CD4-positive, alpha-beta T cell (primary cell): Measurements from ENCODE around the gene PPM1H. TPM values are rescaled to one million over a fixed set of nuclear protein-coding genes. Genes with fewer than 3 reads are reported as not detected.

Experiments
- ATAC-seq: fragments of 200-7000 bp; cut with Tn5 transposase; one replicate; pipeline ENCODE4 v1.10.0; 2022; ENCODE audit warnings: mild to moderate bottlenecking; ENCODE audit not compliant: poor library complexity
- CTCF ChIA-PET: fragments of 350-600 bp; sonication (Branson Sonifier 250); formaldehyde crosslinking; loops from one replicate; lab custom pipeline; 2021; ENCODE audit warnings: antibody characterized with exemption, inconsistent platforms; lab: Charles Lee
- POLR2A ChIA-PET: fragments of 350-600 bp; sonication (Branson Sonifier 250); formaldehyde crosslinking; loops from one replicate; lab custom pipeline; 2021; ENCODE audit warnings: antibody characterized with exemption, inconsistent platforms; lab: Charles Lee
- DNase-seq, 14 experiments: peaks; one replicate each; pipeline ENCODE4 v3.0.0-alpha.2; 2013 to 2020; ENCODE audit warnings: mixed read lengths in 2 of 14
- H3K27ac ChIP-seq, 2 donors: one replicate each; pipeline versions ENCODE4 v1.5.1 to v1.7.0; 2013; ENCODE audit warnings: low read length in 2 of 2, low read depth in 1 of 2, mild to moderate bottlenecking in 1 of 2
- H3K27me3 ChIP-seq, 2 experiments: 1 replicate in 1 of 2; 2 replicates in 1 of 2; pipeline versions ENCODE4 v1.6.1 to v1.7.0; 2013; ENCODE audit warnings: low read length in 2 of 2, control low read depth in 1 of 2, mild to moderate bottlenecking in 1 of 2, moderate library complexity in 1 of 2; ENCODE audit not compliant: insufficient read depth in 2 of 2, control insufficient read depth in 1 of 2
- H3K36me3 ChIP-seq: one replicate; pipeline ENCODE4 v1.6.1; 2013; ENCODE audit warnings: low read length, control low read depth; ENCODE audit not compliant: insufficient read depth
- H3K4me1 ChIP-seq: one replicate; pipeline ENCODE4 v1.6.1; 2013; ENCODE audit warnings: low read length, control low read depth; ENCODE audit not compliant: insufficient read depth
- H3K4me3 ChIP-seq: one replicate; pipeline ENCODE4 v1.5.1; 2013; ENCODE audit warnings: mild to moderate bottlenecking, low read length, moderate library complexity
- H3K9me3 ChIP-seq, 2 experiments: 1 replicate in 1 of 2; 2 replicates in 1 of 2; pipeline versions ENCODE4 v1.6.1 to v1.7.0; 2013; ENCODE audit warnings: low read length in 2 of 2, mild to moderate bottlenecking in 2 of 2, control low read depth in 1 of 2, moderate library complexity in 1 of 2; ENCODE audit not compliant: control insufficient read depth in 1 of 2, insufficient read depth in 1 of 2
- H3K27ac Mint-ChIP-seq: one replicate; pipeline ENCODE4 v1.8.0; 2020; ENCODE audit warnings: mixed read lengths
- H3K27me3 Mint-ChIP-seq: one replicate; pipeline ENCODE4 v1.8.0; 2021; ENCODE audit warnings: mixed read lengths
- H3K36me3 Mint-ChIP-seq: one replicate; pipeline ENCODE4 v1.8.0; 2021; ENCODE audit warnings: low read depth, mixed read lengths
- H3K4me1 Mint-ChIP-seq: one replicate; pipeline ENCODE4 v1.8.0; 2021; ENCODE audit warnings: low read depth, mixed read lengths
- H3K4me3 Mint-ChIP-seq: one replicate; pipeline ENCODE4 v1.8.0; 2020; ENCODE audit warnings: mild to moderate bottlenecking, mixed read lengths
- H3K9me3 Mint-ChIP-seq: one replicate; pipeline ENCODE4 v1.8.0; 2020; ENCODE audit warnings: mixed read lengths
- CTCF ChIP-seq: fragments of 200-600 bp; IDR thresholded peaks from one replicate; pipeline ENCODE4 v1.8.0; 2022; ENCODE audit warnings: antibody characterized with exemption, mild to moderate bottlenecking
- intact Hi-C, 2 experiments: fragments of 100-400 bp; cut with DNase I in 1 of 2; cut with micrococcal nuclease in 1 of 2; formaldehyde crosslinking; loops; one replicate each; pipeline versions ENCODE4 v1.15.1 to v1.9.0; 2023 to 2025; cut with DNase I, micrococcal nuclease
- total RNA-seq, 174 experiments: library from RNA in 2 of 174; stranded (reverse) in 2 of 174; gene quantifications; one replicate each; pipeline ENCODE4 v1.2.3 and lab custom pipeline; 2021 to 2026

Gene PPM1H
- total RNA-seq, 2 experiments from 2014 or later: not detected

- no peaks in the 10 kb centered on the region for H3K9me3 ChIP-seq
- DNase-seq (no peak), ATAC-seq (no peak)
- no peaks in the 10 kb centered on the region for H3K36me3 ChIP-seq
- Mint-ChIP-seq H3K4me3 (no peak overlapping the region), H3K9me3 (no peaks in the 10 kb centered on the region), H3K36me3 (no peaks in the 10 kb centered on the region), H3K4me1 (no peaks in the 10 kb centered on the region), H3K27ac (no peak overlapping the region), H3K27me3 (no peaks in the 10 kb centered on the region)
- intact Hi-C loops: no loop called here
- H3K27me3 ChIP-seq: no peaks in the 10 kb centered on the region
- ChIA-PET CTCF (no interaction called here), POLR2A (no interaction called here)
- H3K4me3 ChIP-seq: no peak overlapping the region
- no peak for TF ChIP-seq CTCF
- H3K4me1 ChIP-seq: no peaks in the 10 kb centered on the region
- no peak overlapping the region for H3K27ac ChIP-seq
Observed at GRCh38 chr12:62691309-62691708, 243.6 kb downstream of the PPM1H start.

- ChIA-PET POLR2A (no interaction called here), CTCF (interaction anchor here (1.2 kb wide), 1 partner anchor 10 kb away, joined by 3 read pairs; no protein-coding TSS in a partner anchor)
- no peaks in the 10 kb centered on the region for H3K9me3 ChIP-seq
- no peak for TF ChIP-seq CTCF
- no peaks in the 10 kb centered on the region for H3K4me1 Mint-ChIP-seq
- intact Hi-C loops: no loop called here
- no peak overlapping the region for H3K4me3 Mint-ChIP-seq
- no peaks in the 10 kb centered on the region for H3K4me1 ChIP-seq
- H3K27me3 Mint-ChIP-seq: no peaks in the 10 kb centered on the region
- H3K4me3 ChIP-seq: no peak overlapping the region
- no peaks in the 10 kb centered on the region for H3K36me3 Mint-ChIP-seq
- H3K27ac ChIP-seq: no peak overlapping the region
- ATAC-seq (no peak), DNase-seq (no peak)
- H3K36me3 ChIP-seq: no peaks in the 10 kb centered on the region
- H3K27ac Mint-ChIP-seq: no peak overlapping the region
- H3K27me3 ChIP-seq: no peaks in the 10 kb centered on the region
- H3K9me3 Mint-ChIP-seq: no peaks in the 10 kb centered on the region
Observed at GRCh38 chr12:62689042-62689839, 245.7 kb downstream of the PPM1H start.

GRCh38 chr12:62686938-62687337, 248.0 kb downstream of the PPM1H start:
- H3K4me3 ChIP-seq: no peak overlapping the region
- Mint-ChIP-seq H3K36me3 (no peaks in the 10 kb centered on the region), H3K4me1 (no peaks in the 10 kb centered on the region), H3K27me3 (peaks cover 3% of the 10 kb centered on the region), H3K4me3 (no peak overlapping the region), H3K9me3 (no peaks in the 10 kb centered on the region), H3K27ac (no peak overlapping the region)
- ChIA-PET CTCF (no interaction called here), POLR2A (no interaction called here)
- no peaks in the 10 kb centered on the region for H3K4me1 ChIP-seq
- H3K27me3 ChIP-seq: no peaks in the 10 kb centered on the region
- no peak overlapping the region for H3K27ac ChIP-seq
- intact Hi-C loops: no loop called here
- no peaks in the 10 kb centered on the region for H3K9me3 ChIP-seq
- DNase-seq: no peak
- TF ChIP-seq CTCF: no peak
- no peaks in the 10 kb centered on the region for H3K36me3 ChIP-seq
- no peak for ATAC-seq
